WI38 (cell line): ENCODE data around the gene DDIAS.
"Not testable (repeated sequence)": the region's sequence is repeated elsewhere in the genome, so short reads cannot be mapped to it uniquely, and the experiment has no call there.

Source experiments
- H3K4me3 ChIP-seq: 2 replicates; pipeline ENCODE4 v1.5.1; 2011; ENCODE audit warnings: low read depth, mild to moderate bottlenecking, control low read depth, low read length
- TF ChIP-seq, protein P1 (sequence below): IDR thresholded peaks from 2 replicates; pipeline ENCODE4 v1.5.1; 2012; ENCODE audit warnings: low read depth, mild to moderate bottlenecking, control low read depth, low read length

The DDIAS gene

DNA sequence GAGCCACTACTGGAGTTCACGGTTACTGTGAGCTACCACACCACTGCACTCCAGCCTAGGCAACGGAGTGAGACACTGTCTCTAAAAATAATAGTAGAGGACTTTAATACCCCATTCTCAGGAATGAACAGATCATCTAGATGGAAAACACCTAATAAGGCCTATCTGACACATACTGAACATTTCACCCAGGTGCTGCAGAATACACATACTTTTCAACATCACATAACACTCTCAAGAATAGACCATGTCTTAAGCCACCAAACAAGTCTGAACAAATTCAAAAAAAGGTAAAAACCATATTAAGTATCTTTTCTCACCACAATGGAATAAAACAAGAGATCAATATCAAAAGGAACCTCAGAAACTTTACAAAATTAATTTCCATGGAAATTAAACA, 37.9 kb downstream of the DDIAS start:
- no peak overlapping the region for H3K4me3 ChIP-seq
- TF ChIP-seq, protein P1, sequence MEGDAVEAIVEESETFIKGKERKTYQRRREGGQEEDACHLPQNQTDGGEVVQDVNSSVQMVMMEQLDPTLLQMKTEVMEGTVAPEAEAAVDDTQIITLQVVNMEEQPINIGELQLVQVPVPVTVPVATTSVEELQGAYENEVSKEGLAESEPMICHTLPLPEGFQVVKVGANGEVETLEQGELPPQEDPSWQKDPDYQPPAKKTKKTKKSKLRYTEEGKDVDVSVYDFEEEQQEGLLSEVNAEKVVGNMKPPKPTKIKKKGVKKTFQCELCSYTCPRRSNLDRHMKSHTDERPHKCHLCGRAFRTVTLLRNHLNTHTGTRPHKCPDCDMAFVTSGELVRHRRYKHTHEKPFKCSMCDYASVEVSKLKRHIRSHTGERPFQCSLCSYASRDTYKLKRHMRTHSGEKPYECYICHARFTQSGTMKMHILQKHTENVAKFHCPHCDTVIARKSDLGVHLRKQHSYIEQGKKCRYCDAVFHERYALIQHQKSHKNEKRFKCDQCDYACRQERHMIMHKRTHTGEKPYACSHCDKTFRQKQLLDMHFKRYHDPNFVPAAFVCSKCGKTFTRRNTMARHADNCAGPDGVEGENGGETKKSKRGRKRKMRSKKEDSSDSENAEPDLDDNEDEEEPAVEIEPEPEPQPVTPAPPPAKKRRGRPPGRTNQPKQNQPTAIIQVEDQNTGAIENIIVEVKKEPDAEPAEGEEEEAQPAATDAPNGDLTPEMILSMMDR: no peak

DNA sequence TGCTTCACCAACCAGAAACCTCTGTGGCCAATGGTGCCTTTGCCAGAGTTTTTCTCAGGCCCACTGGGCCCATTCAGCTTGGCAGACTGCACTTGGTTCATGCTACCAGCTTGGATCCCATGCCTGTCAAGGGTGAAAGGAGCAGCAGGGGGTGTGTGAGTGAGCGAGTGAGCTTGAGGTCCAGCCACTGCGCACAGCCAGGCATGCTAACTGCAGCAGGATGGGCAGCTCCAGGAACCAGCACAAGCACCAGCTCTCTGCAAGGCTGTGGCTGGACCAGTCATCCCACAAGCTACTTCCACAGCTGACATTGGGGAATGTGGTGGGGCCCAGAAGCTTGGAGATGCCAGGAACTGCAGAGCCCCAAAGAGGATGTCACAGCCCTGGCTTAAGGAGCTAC, 40.8 kb downstream of the DDIAS start:
- H3K4me3 ChIP-seq: no peak overlapping the region
- TF ChIP-seq, protein P1: no peak

DNA sequence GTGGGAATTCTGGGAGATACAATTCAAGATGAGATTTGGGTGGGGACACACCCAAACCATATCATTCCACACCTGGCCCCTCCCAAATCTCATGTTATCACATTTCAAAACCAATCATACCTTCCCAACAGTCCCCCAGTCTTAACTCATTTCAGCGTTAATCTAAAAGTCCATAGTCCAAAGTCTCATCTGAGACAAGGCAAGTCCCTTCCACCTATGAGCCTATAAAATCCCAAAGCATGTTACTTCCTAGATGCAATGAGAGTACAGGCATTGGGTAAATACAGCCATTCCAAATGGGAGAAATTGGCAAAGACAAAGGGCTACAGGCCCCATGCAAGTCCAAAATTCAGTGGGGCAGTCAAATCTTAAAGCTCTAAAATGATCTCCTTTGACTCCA, 41.9 kb downstream of the DDIAS start:
- not testable (repeated sequence) for H3K4me3 ChIP-seq

DNA sequence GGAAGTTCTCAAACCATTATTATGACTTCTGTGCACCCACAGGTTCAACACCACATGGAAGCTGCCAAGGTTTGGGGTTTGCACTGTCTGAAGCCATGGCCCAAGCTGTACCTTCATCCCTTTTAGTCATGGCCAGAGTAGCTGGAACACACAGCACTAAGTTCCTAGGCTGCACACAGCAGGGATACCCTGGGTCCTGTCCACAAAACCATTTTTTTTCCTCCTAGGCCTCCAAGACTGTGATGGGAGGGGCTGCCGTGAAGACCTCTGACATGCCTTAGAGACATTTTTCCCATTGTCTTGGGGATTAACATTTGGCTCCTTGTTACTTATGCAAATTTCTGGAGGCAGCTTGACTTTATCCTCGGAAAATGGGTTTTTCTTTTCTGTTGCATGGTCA, 42.7 kb downstream of the DDIAS start:
- no peak overlapping the region for H3K4me3 ChIP-seq
- TF ChIP-seq, protein P1: no peak

DNA sequence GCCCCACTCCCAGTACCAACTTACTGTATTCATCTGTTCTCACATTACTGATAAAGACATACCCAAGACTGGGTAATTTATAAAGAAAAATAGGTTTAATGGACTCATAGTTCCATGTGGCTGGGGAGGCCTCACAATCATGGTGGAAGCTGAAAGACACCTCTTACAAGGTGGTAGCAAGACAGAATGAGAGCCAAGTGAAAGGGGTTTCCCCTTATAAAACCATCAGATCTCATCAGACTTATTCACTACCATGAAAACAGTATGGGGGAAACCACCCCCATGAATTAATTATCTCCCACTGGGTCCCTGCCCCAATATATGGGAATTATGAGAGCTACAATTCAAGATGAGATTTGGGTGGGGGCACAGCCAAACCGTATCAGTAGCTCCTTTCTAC, 43.5 kb downstream of the DDIAS start:
- H3K4me3 ChIP-seq: not testable (repeated sequence)

DNA sequence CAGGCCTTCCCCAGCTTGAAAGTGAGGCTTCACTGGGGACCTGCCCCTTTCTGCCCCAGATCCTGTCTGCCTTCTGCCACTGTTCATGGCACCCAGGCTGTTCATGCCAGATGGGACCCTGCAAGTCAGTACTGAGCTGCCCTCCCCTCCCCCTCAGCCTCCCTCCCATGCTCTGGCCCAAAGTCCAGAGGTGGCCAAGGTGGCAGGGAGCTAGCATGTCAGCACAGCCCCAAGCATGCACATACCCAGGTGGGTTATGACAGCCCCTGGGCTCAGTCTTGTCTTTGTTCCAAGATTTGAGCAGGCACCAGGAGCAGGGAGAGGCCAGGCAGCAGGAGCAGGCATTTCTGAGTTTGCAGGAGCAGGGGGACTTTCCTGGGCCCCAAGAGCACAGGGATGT, 44.1 kb downstream of the DDIAS start:
- TF ChIP-seq, protein P1: no peak
- H3K4me3 ChIP-seq: no peak overlapping the region

DNA sequence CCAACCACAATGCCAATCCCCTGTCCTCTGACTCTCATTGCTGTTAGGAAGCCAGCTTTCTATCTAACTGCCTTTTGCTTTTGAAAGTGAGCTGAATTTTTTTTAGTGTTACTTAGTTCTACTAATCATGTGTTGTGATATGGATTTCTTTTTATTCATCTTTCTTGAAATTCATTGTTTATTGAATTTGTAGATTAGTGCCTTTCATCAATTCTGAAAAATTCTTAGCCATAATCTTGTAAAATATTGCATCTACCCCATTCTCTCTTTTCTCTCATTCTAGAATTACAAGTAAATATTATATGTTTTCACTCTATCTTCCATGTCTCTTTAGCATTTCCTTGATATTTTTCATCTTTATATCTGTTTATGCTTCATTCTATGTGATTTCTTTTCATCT, 47.8 kb downstream of the DDIAS start:
- no peak overlapping the region for H3K4me3 ChIP-seq
- TF ChIP-seq, protein P1: no peak

DNA sequence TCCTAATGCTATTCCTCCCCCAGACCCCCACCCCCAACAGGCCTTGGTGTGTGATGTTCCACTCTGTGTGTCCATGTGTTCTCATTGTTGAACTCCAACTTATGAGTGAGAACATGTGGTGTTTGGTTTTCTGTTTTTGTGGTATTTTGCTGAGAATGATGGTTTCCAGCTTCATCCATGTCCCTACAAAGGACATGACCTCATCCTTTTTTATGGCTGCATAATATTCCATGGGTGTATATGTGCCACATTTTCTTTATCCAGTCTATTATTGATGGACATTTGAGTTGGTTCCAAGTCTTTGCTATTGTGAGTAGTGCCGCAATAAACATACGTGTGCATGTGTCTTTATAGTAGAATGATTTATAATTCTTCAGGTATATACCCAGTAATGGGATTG, 49.0 kb downstream of the DDIAS start:
- not testable (repeated sequence) for H3K4me3 ChIP-seq

DNA sequence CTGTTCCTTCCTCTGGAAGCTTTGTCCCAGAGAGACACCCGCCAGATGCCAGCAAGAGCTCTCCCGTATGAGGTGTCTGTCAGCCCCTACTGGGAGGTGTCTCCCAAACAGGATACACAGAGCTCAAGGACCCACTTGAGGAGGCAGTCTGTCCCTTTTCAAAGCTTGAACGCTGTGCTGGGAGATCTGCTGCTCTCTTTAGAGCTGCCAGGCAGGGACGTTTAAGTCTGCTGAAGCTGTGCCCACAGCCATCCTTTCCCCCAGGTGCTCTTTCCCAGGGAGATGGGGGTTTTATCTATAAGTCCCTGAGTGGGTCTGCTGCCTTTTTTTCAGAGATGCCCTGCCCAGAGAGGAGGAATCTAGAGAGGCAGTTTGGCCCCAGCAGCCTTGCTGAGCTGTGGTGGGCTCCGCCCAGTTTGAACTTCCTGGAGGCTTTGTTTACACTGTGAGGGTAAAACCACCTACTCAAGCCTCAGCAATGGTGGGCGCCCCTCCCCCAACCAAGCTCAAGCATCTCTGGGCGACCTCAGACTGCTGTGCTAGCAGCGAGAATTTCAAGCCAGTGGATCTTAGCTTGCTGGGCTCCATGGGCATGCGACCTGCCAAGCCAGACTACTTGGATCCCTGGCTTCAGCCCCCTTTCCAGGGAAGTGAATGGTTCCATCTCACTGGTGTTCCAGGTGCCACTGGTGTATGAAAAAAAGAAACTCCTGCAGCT, 54.4 kb downstream of the DDIAS start:
- not testable (repeated sequence) for H3K4me3 ChIP-seq
